Urinary bladder (tissue), 4 donors: ENCODE data around the gene SLCO1A2. TPM values are rescaled to one million over a fixed set of nuclear protein-coding genes. Genes with fewer than 3 reads are reported as not detected.

ENCODE experiments used
- DNase-seq: peaks from one replicate; pipeline ENCODE4 v3.0.0-alpha.2; 2015; ENCODE audit errors: extremely low spot score
- H3K27ac ChIP-seq: one replicate; pipeline ENCODE4 v1.5.1; 2013; ENCODE audit warnings: low read depth, mild to moderate bottlenecking, moderate library complexity
- H3K36me3 ChIP-seq: one replicate; pipeline ENCODE4 v1.6.1; 2013; ENCODE audit warnings: mild to moderate bottlenecking, moderate library complexity; ENCODE audit not compliant: insufficient read depth
- H3K4me1 ChIP-seq: one replicate; pipeline ENCODE4 v1.6.1; 2013; ENCODE audit warnings: mild to moderate bottlenecking, moderate library complexity; ENCODE audit not compliant: insufficient read depth
- H3K4me3 ChIP-seq: one replicate; pipeline ENCODE4 v1.5.1; 2013; ENCODE audit warnings: low read depth, low read length
- whole genome bisulfite sequencing: extraction: QIAGEN DNeasy Blood & Tissue Kit; methylation state at CpG from one replicate; pipeline ENCODE4 v1.1.7; 2013; 5-methylcytosine and 5-hydroxymethylcytosine counted together
- polyA plus RNA-seq: library from polyadenylated mRNA; stranded (reverse); fragments of 200-250 nt; gene quantifications from one replicate; pipeline ENCODE4 v1.2.3, GENCODE V29; 2013
- total RNA-seq: library from RNA; depleted of rRNA; stranded (reverse); fragments of >200 nt; gene quantifications from one replicate; pipeline ENCODE4 v1.2.3, GENCODE V29; 2014
- donor health status: healthy with polysubstance abuse.
- donor health status: healthy.

The SLCO1A2 gene
- total and polyA plus RNA-seq, 2 donors, result not detected

GRCh38 chr12:21300632-21301031, 34.1 kb downstream of the SLCO1A2 start:
- 93% methylated on average over 1 of the region's 1 CpG for WGBS
- no peak overlapping the region for H3K4me3 ChIP-seq
- no peaks in the 10 kb centered on the region for H3K36me3 ChIP-seq
- H3K27ac ChIP-seq, result no peak overlapping the region
- no peaks in the 10 kb centered on the region for H3K4me1 ChIP-seq
- no peak for DNase-seq

GRCh38 chr12:21296751-21297406, 37.8 kb downstream of the SLCO1A2 start:
- DNase-seq, result no peak
- Histone ChIP-seq H3K4me1 (no peaks in the 10 kb centered on the region), H3K36me3 (no peaks in the 10 kb centered on the region), H3K27ac (no peak overlapping the region), H3K4me3 (no peak overlapping the region)
- 64% methylated on average over 4 of the region's 4 CpGs for WGBS

GRCh38 chr12:21296348-21296747, 38.4 kb downstream of the SLCO1A2 start:
- Histone ChIP-seq H3K4me3 (no peak overlapping the region), H3K27ac (no peak overlapping the region), H3K4me1 (no peaks in the 10 kb centered on the region), H3K36me3 (no peaks in the 10 kb centered on the region)
- DNase-seq, result no peak
- 79% methylated on average over 1 of the region's 1 CpG for WGBS

GRCh38 chr12:21294176-21294575, 40.5 kb downstream of the SLCO1A2 start:
- Histone ChIP-seq H3K4me1 (no peaks in the 10 kb centered on the region), H3K4me3 (no peak overlapping the region), H3K27ac (no peak overlapping the region), H3K36me3 (no peaks in the 10 kb centered on the region)
- DNase-seq, result no peak
- WGBS, result 73% methylated on average over 1 of the region's 1 CpG

GRCh38 chr12:21292111-21292510, 42.6 kb downstream of the SLCO1A2 start:
- Histone ChIP-seq H3K4me1 (no peaks in the 10 kb centered on the region), H3K27ac (no peak overlapping the region), H3K36me3 (no peaks in the 10 kb centered on the region), H3K4me3 (no peak overlapping the region)
- DNase-seq, result no peak
- 95% methylated on average over 2 of the region's 2 CpGs for WGBS

- H3K4me3 ChIP-seq, result no peak overlapping the region
- 77% methylated on average over 4 of the region's 4 CpGs for WGBS
- H3K27ac ChIP-seq, result no peak overlapping the region
- H3K36me3 ChIP-seq, result no peaks in the 10 kb centered on the region
- DNase-seq, result no peak
- H3K4me1 ChIP-seq, result no peaks in the 10 kb centered on the region
Observed at GRCh38 chr12:21289698-21290097, 45.0 kb downstream of the SLCO1A2 start.

- H3K4me3 ChIP-seq, result no peak overlapping the region
- H3K36me3 ChIP-seq, result no peaks in the 10 kb centered on the region
- DNase-seq, result no peak
- no peak overlapping the region for H3K27ac ChIP-seq
- WGBS, result 67% methylated on average over 2 of the region's 2 CpGs
- no peaks in the 10 kb centered on the region for H3K4me1 ChIP-seq
Observed at GRCh38 chr12:21276826-21277225, 57.9 kb downstream of the SLCO1A2 start.

- WGBS, result 57% methylated on average over 4 of the region's 4 CpGs
- Histone ChIP-seq H3K36me3 (no peaks in the 10 kb centered on the region), H3K4me1 (no peaks in the 10 kb centered on the region), H3K4me3 (no peak overlapping the region), H3K27ac (no peak overlapping the region)
- no peak for DNase-seq
Observed at GRCh38 chr12:21265932-21266331, 68.8 kb downstream of the SLCO1A2 start.

- DNase-seq, result no peak
- H3K36me3 ChIP-seq, result no peaks in the 10 kb centered on the region
Observed at GRCh38 chr12:21264232-21264631, 70.5 kb downstream of the SLCO1A2 start.

GRCh38 chr12:21257172-21257571, 77.5 kb downstream of the SLCO1A2 start:
- 72% methylated on average over 3 of the region's 3 CpGs for WGBS
- H3K4me1 ChIP-seq, result no peaks in the 10 kb centered on the region
- no peak overlapping the region for H3K27ac ChIP-seq
- no peaks in the 10 kb centered on the region for H3K36me3 ChIP-seq
- DNase-seq, result no peak
- H3K4me3 ChIP-seq, result no peak overlapping the region

More at GRCh38 chr12:21264232-21264631, 70.5 kb downstream of the SLCO1A2 start:
- Histone ChIP-seq H3K4me1 (no peaks in the 10 kb centered on the region), H3K4me3 (no peak overlapping the region), H3K27ac (no peak overlapping the region)

GRCh38 chr12:21252070-21252469, 82.6 kb downstream of the SLCO1A2 start:
- WGBS, result 72% methylated on average over 5 of the region's 5 CpGs
- no peak for DNase-seq
- Histone ChIP-seq H3K4me1 (no peaks in the 10 kb centered on the region), H3K4me3 (no peak overlapping the region), H3K27ac (no peak overlapping the region), H3K36me3 (no peaks in the 10 kb centered on the region)

- no peak overlapping the region for H3K4me3 ChIP-seq
- no peaks in the 10 kb centered on the region for H3K4me1 ChIP-seq
- no peak for DNase-seq
- WGBS, result 74% methylated on average over 1 of the region's 1 CpG
- H3K36me3 ChIP-seq, result no peaks in the 10 kb centered on the region
- no peak overlapping the region for H3K27ac ChIP-seq
Observed at GRCh38 chr12:21248679-21249078, 86.0 kb downstream of the SLCO1A2 start.

GRCh38 chr12:21239866-21240265, 94.9 kb downstream of the SLCO1A2 start:
- Histone ChIP-seq H3K4me3 (no peak overlapping the region), H3K4me1 (no peaks in the 10 kb centered on the region), H3K27ac (no peak overlapping the region), H3K36me3 (no peaks in the 10 kb centered on the region)
- DNase-seq, result no peak
- 79% methylated on average over 4 of the region's 4 CpGs for WGBS

- H3K36me3 ChIP-seq, result no peaks in the 10 kb centered on the region
- no peak overlapping the region for H3K4me3 ChIP-seq
- DNase-seq, result no peak
- H3K27ac ChIP-seq, result no peak overlapping the region
- WGBS, result 77% methylated on average over 5 of the region's 5 CpGs
- no peaks in the 10 kb centered on the region for H3K4me1 ChIP-seq
Observed at GRCh38 chr12:21234395-21234794, 100.3 kb downstream of the SLCO1A2 start.

GRCh38 chr12:21223930-21224329, 110.8 kb downstream of the SLCO1A2 start:
- no peak overlapping the region for H3K4me3 ChIP-seq
- H3K4me1 ChIP-seq, result no peaks in the 10 kb centered on the region
- H3K36me3 ChIP-seq, result no peaks in the 10 kb centered on the region

More at GRCh38 chr12:21223930-21224329, 110.8 kb downstream of the SLCO1A2 start:
- no peak for DNase-seq
- no peak overlapping the region for H3K27ac ChIP-seq
